ENCODE data around the gene FILIP1L.

DNA sequence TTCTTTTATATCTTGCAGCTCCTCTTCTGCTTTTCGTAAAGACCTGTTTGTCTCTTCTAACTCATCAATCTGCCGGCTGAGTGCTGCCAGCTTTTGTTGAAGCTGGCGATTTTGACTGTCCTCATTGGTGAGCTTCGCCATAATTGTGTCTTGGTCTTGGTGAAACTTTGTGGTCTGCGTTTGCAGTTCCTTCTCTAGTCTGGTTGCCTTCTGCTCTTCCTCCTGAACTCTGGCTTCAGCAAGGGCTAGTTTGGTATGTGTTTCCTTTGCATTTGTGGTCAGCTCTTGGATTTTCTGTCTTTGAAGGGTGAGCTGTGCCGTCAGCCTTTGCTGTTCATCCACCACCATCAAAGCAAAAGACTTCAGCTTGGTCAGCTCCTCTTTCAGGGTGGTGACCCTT is 263.7 kb downstream of the FILIP1L start:
- TF ChIP-seq GLIS3 (CRISPR knock-in tag; IDR thresholded peaks at IDR 0.05) = no peak
- TF ChIP-seq ZFP3 (CRISPR knock-in tag; IDR thresholded peaks at IDR 0.05) = no peak
- TF ChIP-seq TOX (CRISPR knock-in tag; IDR thresholded peaks at IDR 0.05; ENCODE audit: borderline replicate concordance) = no peak
- TF ChIP-seq ARNTL (CRISPR knock-in tag; IDR thresholded peaks at IDR 0.05; ENCODE audit: borderline replicate concordance, low read depth) = no peak
- TF ChIP-seq TCF4 (CRISPR knock-in tag; IDR thresholded peaks at IDR 0.05; ENCODE audit: borderline replicate concordance) = no peak
- no peak for TF ChIP-seq PATZ1 (CRISPR knock-in tag; IDR thresholded peaks at IDR 0.05; ENCODE audit: borderline replicate concordance)
- no peak for TF ChIP-seq ISL1 (CRISPR knock-in tag; IDR thresholded peaks at IDR 0.05)
